Measurements from ENCODE around the gene KRT5. TPM values are rescaled to one million over a fixed set of nuclear protein-coding genes. Genes with fewer than 3 reads are reported as not detected.

KRT5 gene
- total RNA-seq, 1 experiment from 2014 or later = 89.7 TPM

GRCh38 chr12:52528641-52529143, 8.5 kb upstream of the KRT5 start:
- Histone ChIP-seq H3K27ac (no peak overlapping the region), H3K79me2 (ENCODE audit: low read depth) (no peaks in the 10 kb centered on the region), H3K9me3 (ENCODE audit: insufficient read depth, low read depth) (no peaks in the 10 kb centered on the region), H2AFZ (no peak overlapping the region), H3K4me3 (no peak overlapping the region), H3F3A (ENCODE audit: insufficient read depth, low read depth) (no peaks in the 10 kb centered on the region), H3K36me3 (ENCODE audit: low read depth) (no peaks in the 10 kb centered on the region), H3K4me2 (no peak overlapping the region), H3K27me3 (ENCODE audit: insufficient read depth, low read depth) (no peaks in the 10 kb centered on the region), H4K20me1 (ENCODE audit: insufficient read depth) (no peaks in the 10 kb centered on the region), H3K9me2 (ENCODE audit: insufficient read depth) (no peaks in the 10 kb centered on the region), H3K4me1 (replicated peaks; ENCODE audit: insufficient read depth) (peaks cover 22% of the 10 kb centered on the region)
- DNase-seq = peak in 1 of 2 experiments; percentile 11
- no TSS peak for BruUV-seq (replicated peaks)
- TF ChIP-seq EZH2 (IDR thresholded peaks at IDR 0.05; ENCODE audit: low read depth) = no peak
- TF ChIP-seq, protein P1, sequence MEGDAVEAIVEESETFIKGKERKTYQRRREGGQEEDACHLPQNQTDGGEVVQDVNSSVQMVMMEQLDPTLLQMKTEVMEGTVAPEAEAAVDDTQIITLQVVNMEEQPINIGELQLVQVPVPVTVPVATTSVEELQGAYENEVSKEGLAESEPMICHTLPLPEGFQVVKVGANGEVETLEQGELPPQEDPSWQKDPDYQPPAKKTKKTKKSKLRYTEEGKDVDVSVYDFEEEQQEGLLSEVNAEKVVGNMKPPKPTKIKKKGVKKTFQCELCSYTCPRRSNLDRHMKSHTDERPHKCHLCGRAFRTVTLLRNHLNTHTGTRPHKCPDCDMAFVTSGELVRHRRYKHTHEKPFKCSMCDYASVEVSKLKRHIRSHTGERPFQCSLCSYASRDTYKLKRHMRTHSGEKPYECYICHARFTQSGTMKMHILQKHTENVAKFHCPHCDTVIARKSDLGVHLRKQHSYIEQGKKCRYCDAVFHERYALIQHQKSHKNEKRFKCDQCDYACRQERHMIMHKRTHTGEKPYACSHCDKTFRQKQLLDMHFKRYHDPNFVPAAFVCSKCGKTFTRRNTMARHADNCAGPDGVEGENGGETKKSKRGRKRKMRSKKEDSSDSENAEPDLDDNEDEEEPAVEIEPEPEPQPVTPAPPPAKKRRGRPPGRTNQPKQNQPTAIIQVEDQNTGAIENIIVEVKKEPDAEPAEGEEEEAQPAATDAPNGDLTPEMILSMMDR (conservative IDR thresholded peaks at IDR 0.05) = no peak
- intact Hi-C loops (cut with micrococcal nuclease; ENCODE audit: unreplicated experiment) = loop anchor here (10.0 kb wide), 1 partner anchor 446 kb away; no protein-coding TSS in a partner anchor
- ChIA-PET CTCF (no interaction called here), POLR2A (ENCODE audit: unreplicated experiment) (no interaction called here)

DNA sequence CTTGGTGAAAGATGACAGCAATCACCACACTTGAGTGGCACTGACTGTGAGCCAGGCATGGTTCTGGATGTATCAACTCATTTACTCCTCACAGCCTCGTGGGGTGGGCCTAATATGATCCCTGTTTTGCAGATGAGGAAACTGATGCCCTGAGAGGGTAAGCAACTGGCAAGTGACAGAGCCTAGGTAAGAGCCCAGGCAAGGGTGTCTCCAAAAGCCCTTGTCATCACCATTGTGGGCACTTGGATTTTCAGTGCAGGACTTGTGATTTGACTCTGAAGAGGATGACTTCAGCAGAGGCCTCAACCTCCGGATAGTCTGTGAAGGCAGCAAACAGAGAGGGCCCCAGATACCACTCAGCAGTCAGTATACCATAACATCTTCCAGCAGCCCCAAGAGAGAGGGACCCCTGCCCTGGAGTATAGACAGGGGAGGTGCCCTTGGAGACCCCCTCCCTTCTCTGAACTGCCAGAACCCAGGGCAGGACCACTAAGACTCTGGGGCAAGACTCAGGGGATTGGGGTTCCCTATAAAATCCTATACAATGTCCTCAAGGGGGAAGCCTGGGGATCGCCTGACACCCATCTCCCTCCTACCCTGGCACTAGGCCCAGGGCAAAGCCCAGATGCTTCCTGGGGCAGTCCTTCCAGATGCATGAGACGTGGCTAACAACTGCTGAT, 7.1 kb upstream of the KRT5 start:
- Histone ChIP-seq H3K4me2 (no peak overlapping the region), H3K36me3 (ENCODE audit: low read depth) (no peaks in the 10 kb centered on the region), H3F3A (ENCODE audit: insufficient read depth, low read depth) (peaks cover 9% of the 10 kb centered on the region), H3K4me3 (no peak overlapping the region), H2AFZ (no peak overlapping the region), H3K27ac (no peak overlapping the region), H3K4me1 (replicated peaks; ENCODE audit: insufficient read depth) (peaks cover 36% of the 10 kb centered on the region), H3K9me2 (ENCODE audit: insufficient read depth) (no peaks in the 10 kb centered on the region), H3K27me3 (ENCODE audit: insufficient read depth, low read depth) (no peaks in the 10 kb centered on the region), H3K9me3 (ENCODE audit: insufficient read depth, low read depth) (no peaks in the 10 kb centered on the region), H4K20me1 (ENCODE audit: insufficient read depth) (no peaks in the 10 kb centered on the region), H3K79me2 (ENCODE audit: low read depth) (no peaks in the 10 kb centered on the region)
- no peak for DNase-seq
- intact Hi-C loops (cut with micrococcal nuclease; ENCODE audit: unreplicated experiment) = loop anchor here (10.0 kb wide), 1 partner anchor 448 kb away; no protein-coding TSS in a partner anchor
- BruUV-seq (replicated peaks) = no TSS peak
- TF ChIP-seq EZH2 (IDR thresholded peaks at IDR 0.05; ENCODE audit: low read depth) = no peak
- TF ChIP-seq, protein P1 (conservative IDR thresholded peaks at IDR 0.05) = no peak
- ChIA-PET POLR2A (ENCODE audit: unreplicated experiment) (no interaction called here), CTCF (no interaction called here)

DNA sequence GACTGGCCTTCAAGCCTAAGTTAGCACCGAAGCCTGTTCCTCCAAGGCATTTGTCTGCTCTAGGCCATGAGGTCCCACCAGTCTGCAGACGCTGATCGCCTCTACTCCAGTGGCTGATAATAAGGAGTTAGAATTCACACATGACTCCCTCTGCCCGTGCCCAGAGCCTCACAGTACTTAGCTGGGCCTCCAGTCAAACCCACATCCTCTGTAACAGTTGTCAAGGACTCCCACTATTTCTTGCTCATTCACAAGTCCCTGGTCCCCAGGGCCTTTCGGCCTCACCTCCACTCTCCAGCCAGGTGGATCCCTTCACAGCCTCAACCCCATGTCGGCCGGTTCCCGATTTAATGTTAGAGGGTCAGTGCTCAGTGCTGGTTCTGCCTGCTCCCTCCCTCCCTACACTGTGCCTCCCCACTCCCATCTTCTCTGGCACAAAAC, 6.3 kb upstream of the KRT5 start:
- Histone ChIP-seq H3F3A (ENCODE audit: insufficient read depth, low read depth) (peaks cover 16% of the 10 kb centered on the region), H3K4me1 (replicated peaks; ENCODE audit: insufficient read depth) (peaks cover 42% of the 10 kb centered on the region), H3K4me2 (no peak overlapping the region), H3K79me2 (ENCODE audit: low read depth) (no peaks in the 10 kb centered on the region), H3K27me3 (ENCODE audit: insufficient read depth, low read depth) (no peaks in the 10 kb centered on the region), H2AFZ (no peak overlapping the region), H3K9me3 (ENCODE audit: insufficient read depth, low read depth) (no peaks in the 10 kb centered on the region), H3K27ac (no peak overlapping the region), H4K20me1 (ENCODE audit: insufficient read depth) (no peaks in the 10 kb centered on the region), H3K9me2 (ENCODE audit: insufficient read depth) (no peaks in the 10 kb centered on the region), H3K36me3 (ENCODE audit: low read depth) (no peaks in the 10 kb centered on the region), H3K4me3 (no peak overlapping the region)
- CTCF ChIA-PET = no interaction called here
- intact Hi-C loops (cut with micrococcal nuclease; ENCODE audit: unreplicated experiment) = loop anchor here (10.0 kb wide), 1 partner anchor 448 kb away; no protein-coding TSS in a partner anchor
- TF ChIP-seq, protein P1 (conservative IDR thresholded peaks at IDR 0.05) = no peak
- no peak for TF ChIP-seq EZH2 (IDR thresholded peaks at IDR 0.05; ENCODE audit: low read depth)
- no TSS peak for BruUV-seq (replicated peaks)
- no peak for DNase-seq
- POLR2A ChIA-PET (ENCODE audit: unreplicated experiment) = no interaction called here

All from PC-9 (cell line).